ENCODE data around the gene DBH. TPM values are rescaled to one million over a fixed set of nuclear protein-coding genes. Genes with fewer than 3 reads are reported as not detected.

DBH gene
- total RNA-seq, 1 donor from 2014 or later, result not detected

- peaks cover 16% of the 10 kb centered on the region for H3K4me1 Mint-ChIP-seq (ENCODE audit: unreplicated experiment)
- no peak for DNase-seq (ENCODE audit: extremely low spot score, unreplicated experiment)
- H3K27me3 Mint-ChIP-seq (ENCODE audit: unreplicated experiment), result peaks cover 30% of the 10 kb centered on the region
- no peak overlapping the region for H3K27ac Mint-ChIP-seq (ENCODE audit: unreplicated experiment)
- no peak for TF ChIP-seq CTCF (IDR thresholded peaks at IDR 0.05)
- no peaks in the 10 kb centered on the region for H3K36me3 Mint-ChIP-seq (ENCODE audit: unreplicated experiment)
- H3K4me3 Mint-ChIP-seq (ENCODE audit: unreplicated experiment), result no peak overlapping the region
- H3K9me3 Mint-ChIP-seq (ENCODE audit: unreplicated experiment), result no peaks in the 10 kb centered on the region
Observed at GRCh38 chr9:133693703-133694529, 57.8 kb downstream of the DBH start.

GRCh38 chr9:133694686-133695085, 58.5 kb downstream of the DBH start:
- Mint-ChIP-seq H3K27ac (ENCODE audit: unreplicated experiment) (no peak overlapping the region), H3K4me3 (ENCODE audit: unreplicated experiment) (no peak overlapping the region), H3K4me1 (ENCODE audit: unreplicated experiment) (peaks cover 16% of the 10 kb centered on the region), H3K9me3 (ENCODE audit: unreplicated experiment) (no peaks in the 10 kb centered on the region), H3K27me3 (ENCODE audit: unreplicated experiment) (peaks cover 30% of the 10 kb centered on the region), H3K36me3 (ENCODE audit: unreplicated experiment) (no peaks in the 10 kb centered on the region)
- no peak for DNase-seq (ENCODE audit: extremely low spot score, unreplicated experiment)
- no peak for TF ChIP-seq CTCF (IDR thresholded peaks at IDR 0.05)

- H3K36me3 Mint-ChIP-seq (ENCODE audit: unreplicated experiment), result no peaks in the 10 kb centered on the region
- H3K27ac Mint-ChIP-seq (ENCODE audit: unreplicated experiment), result no peak overlapping the region
- no peak overlapping the region for H3K4me3 Mint-ChIP-seq (ENCODE audit: unreplicated experiment)
- no peak for DNase-seq (ENCODE audit: extremely low spot score, unreplicated experiment)
- peaks cover 34% of the 10 kb centered on the region for H3K27me3 Mint-ChIP-seq (ENCODE audit: unreplicated experiment)
- peaks cover 16% of the 10 kb centered on the region for H3K4me1 Mint-ChIP-seq (ENCODE audit: unreplicated experiment)
- no peaks in the 10 kb centered on the region for H3K9me3 Mint-ChIP-seq (ENCODE audit: unreplicated experiment)
- no peak for TF ChIP-seq CTCF (IDR thresholded peaks at IDR 0.05)
Observed at GRCh38 chr9:133696071-133696472, 59.9 kb downstream of the DBH start.

- TF ChIP-seq CTCF (IDR thresholded peaks at IDR 0.05), result no peak
- H3K9me3 Mint-ChIP-seq (ENCODE audit: unreplicated experiment), result no peaks in the 10 kb centered on the region
- H3K4me1 Mint-ChIP-seq (ENCODE audit: unreplicated experiment), result no peaks in the 10 kb centered on the region
- no peak overlapping the region for H3K4me3 Mint-ChIP-seq (ENCODE audit: unreplicated experiment)
- H3K27me3 Mint-ChIP-seq (ENCODE audit: unreplicated experiment), result peaks cover 42% of the 10 kb centered on the region
- DNase-seq (ENCODE audit: extremely low spot score, unreplicated experiment), result no peak
- no peaks in the 10 kb centered on the region for H3K36me3 Mint-ChIP-seq (ENCODE audit: unreplicated experiment)
- H3K27ac Mint-ChIP-seq (ENCODE audit: unreplicated experiment), result no peak overlapping the region
Observed at GRCh38 chr9:133699546-133699945, 63.4 kb downstream of the DBH start.

- H3K27ac Mint-ChIP-seq (ENCODE audit: unreplicated experiment), result no peak overlapping the region
- H3K4me1 Mint-ChIP-seq (ENCODE audit: unreplicated experiment), result no peaks in the 10 kb centered on the region
- no peaks in the 10 kb centered on the region for H3K36me3 Mint-ChIP-seq (ENCODE audit: unreplicated experiment)
- TF ChIP-seq CTCF (IDR thresholded peaks at IDR 0.05), result no peak
- H3K27me3 Mint-ChIP-seq (ENCODE audit: unreplicated experiment), result peaks cover 35% of the 10 kb centered on the region
- DNase-seq (ENCODE audit: extremely low spot score, unreplicated experiment), result no peak
- H3K4me3 Mint-ChIP-seq (ENCODE audit: unreplicated experiment), result no peak overlapping the region
- H3K9me3 Mint-ChIP-seq (ENCODE audit: unreplicated experiment), result no peaks in the 10 kb centered on the region
Observed at GRCh38 chr9:133700819-133701320, 64.7 kb downstream of the DBH start.
